SK-N-SH treated with all-trans-retinoic acid at 6 μM for 48 hours (cell line): ENCODE results near the gene PLS3.

Experiments used
- ATAC-seq: fragments of 200-7000 bp; cut with Tn5 transposase; 3 replicates; pipeline ENCODE4 v1.9.1; 2020; ENCODE audit warnings: mild to moderate bottlenecking, moderate library complexity
- ARNTL ChIP-seq: fragments of 450-650 bp; formaldehyde crosslinking; IDR thresholded peaks from 2 replicates; pipeline ENCODE4 v1.5.0; 2020; ENCODE audit warnings: low read depth, mild to moderate bottlenecking, moderate library complexity, borderline replicate concordance
- CREB5 ChIP-seq: fragments of 250-450 bp; sonication (Bioruptor Pico); IDR thresholded peaks from 2 replicates; pipeline ENCODE4 v1.5.1; 2020; ENCODE audit warnings: low read depth, mild to moderate bottlenecking, moderate library complexity
- CSDC2 ChIP-seq: fragments of 250-450 bp; sonication (Bioruptor Pico); IDR thresholded peaks from 2 replicates; pipeline ENCODE4 v1.5.0; 2020; ENCODE audit warnings: mild to moderate bottlenecking, moderate library complexity
- CSRNP3 ChIP-seq: fragments of 250-450 bp; sonication (Bioruptor Pico); IDR thresholded peaks from 2 replicates; pipeline ENCODE4 v1.5.1; 2021; ENCODE audit warnings: mild to moderate bottlenecking, moderate library complexity
- ESRRG ChIP-seq: fragments of 250-450 bp; sonication (Bioruptor Pico); IDR thresholded peaks from 2 replicates; pipeline ENCODE4 v1.6.1; 2021; ENCODE audit warnings: mild to moderate bottlenecking
- GLIS3 ChIP-seq: fragments of 250-450 bp; sonication (Bioruptor Pico); IDR thresholded peaks from 2 replicates; pipeline ENCODE4 v1.5.0; 2020; ENCODE audit warnings: mild to moderate bottlenecking, moderate library complexity
- ISL1 ChIP-seq: fragments of 250-450 bp; sonication (Bioruptor Pico); IDR thresholded peaks from 2 replicates; pipeline ENCODE4 v2.1.2; 2022; ENCODE audit warnings: mild to moderate bottlenecking, moderate library complexity
- OSR1 ChIP-seq: fragments of 250-450 bp; sonication (Bioruptor Pico); IDR thresholded peaks from 2 replicates; pipeline ENCODE4 v1.8.0; 2022; ENCODE audit warnings: moderate library complexity, mild to moderate bottlenecking, inconsistent platforms
- PATZ1 ChIP-seq: fragments of 250-450 bp; sonication (Bioruptor Pico); IDR thresholded peaks from 2 replicates; pipeline ENCODE4 v1.8.0; 2020; ENCODE audit warnings: mild to moderate bottlenecking, moderate library complexity, borderline replicate concordance
- PPARA ChIP-seq: fragments of 250-450 bp; sonication (Bioruptor Pico); IDR thresholded peaks from 2 replicates; pipeline ENCODE4 v1.5.0; 2020; ENCODE audit warnings: mild to moderate bottlenecking, borderline replicate concordance
- RARB ChIP-seq: fragments of 250-450 bp; sonication (Bioruptor Pico); IDR thresholded peaks from 2 replicates; pipeline ENCODE4 v1.8.0; 2021; ENCODE audit warnings: mild to moderate bottlenecking, moderate library complexity
- SNAI2 ChIP-seq: fragments of 250-450 bp; sonication (Bioruptor Pico); IDR thresholded peaks from 2 replicates; pipeline ENCODE4 v1.5.0; 2020; ENCODE audit warnings: mild to moderate bottlenecking, moderate library complexity
- TCF4 ChIP-seq: fragments of 250-450 bp; sonication (Bioruptor Pico); IDR thresholded peaks from 2 replicates; pipeline ENCODE4 v1.8.0; 2021; ENCODE audit warnings: mild to moderate bottlenecking, moderate library complexity, borderline replicate concordance
- TOX ChIP-seq: fragments of 250-450 bp; sonication (Bioruptor Pico); IDR thresholded peaks from 2 replicates; pipeline ENCODE4 v1.8.0; 2021; ENCODE audit warnings: mild to moderate bottlenecking, moderate library complexity, borderline replicate concordance
- TSHZ2 ChIP-seq: fragments of 250-450 bp; sonication (Bioruptor Pico); IDR thresholded peaks from 2 replicates; pipeline ENCODE4 v1.5.0; 2020; ENCODE audit warnings: mild to moderate bottlenecking, moderate library complexity
- ZC3H10 ChIP-seq: fragments of 250-450 bp; sonication (Bioruptor Pico); IDR thresholded peaks from 2 replicates; pipeline ENCODE4 v1.5.1; 2021; ENCODE audit warnings: mild to moderate bottlenecking, moderate library complexity
- ZFP3 ChIP-seq: fragments of 250-450 bp; sonication (Bioruptor Pico); IDR thresholded peaks from 2 replicates; pipeline ENCODE4 v1.5.0; 2020; ENCODE audit warnings: mild to moderate bottlenecking, moderate library complexity
- ZFP30 ChIP-seq: fragments of 450-650 bp; formaldehyde crosslinking; IDR thresholded peaks from 2 replicates; pipeline ENCODE4 v1.5.0; 2022; ENCODE audit warnings: mild to moderate bottlenecking, moderate library complexity
- ZNF565 ChIP-seq: fragments of 450-650 bp; formaldehyde crosslinking; conservative IDR thresholded peaks from 2 replicates; pipeline ENCODE4 v1.5.0; 2020; ENCODE audit warnings: low read depth, mild to moderate bottlenecking, moderate library complexity
- ZNF70 ChIP-seq: fragments of 450-650 bp; formaldehyde crosslinking; IDR thresholded peaks from 2 replicates; pipeline ENCODE4 v1.5.0; 2020; ENCODE audit warnings: mild to moderate bottlenecking, moderate library complexity
- ZNF8 ChIP-seq: fragments of 450-650 bp; formaldehyde crosslinking; IDR thresholded peaks from 2 replicates; pipeline ENCODE4 v1.5.0; 2020; ENCODE audit warnings: mild to moderate bottlenecking, moderate library complexity
- TF ChIP-seq, protein P1 (sequence below): fragments of 250-450 bp; sonication (Bioruptor Pico); IDR thresholded peaks from 2 replicates; pipeline ENCODE4 v1.8.0; 2021; ENCODE audit warnings: low read depth, mild to moderate bottlenecking, moderate library complexity, borderline replicate concordance

The PLS3 gene

GRCh38 chrX:115689931-115690330 is 129.0 kb downstream of the PLS3 start:
- no peak for ATAC-seq

DNA sequence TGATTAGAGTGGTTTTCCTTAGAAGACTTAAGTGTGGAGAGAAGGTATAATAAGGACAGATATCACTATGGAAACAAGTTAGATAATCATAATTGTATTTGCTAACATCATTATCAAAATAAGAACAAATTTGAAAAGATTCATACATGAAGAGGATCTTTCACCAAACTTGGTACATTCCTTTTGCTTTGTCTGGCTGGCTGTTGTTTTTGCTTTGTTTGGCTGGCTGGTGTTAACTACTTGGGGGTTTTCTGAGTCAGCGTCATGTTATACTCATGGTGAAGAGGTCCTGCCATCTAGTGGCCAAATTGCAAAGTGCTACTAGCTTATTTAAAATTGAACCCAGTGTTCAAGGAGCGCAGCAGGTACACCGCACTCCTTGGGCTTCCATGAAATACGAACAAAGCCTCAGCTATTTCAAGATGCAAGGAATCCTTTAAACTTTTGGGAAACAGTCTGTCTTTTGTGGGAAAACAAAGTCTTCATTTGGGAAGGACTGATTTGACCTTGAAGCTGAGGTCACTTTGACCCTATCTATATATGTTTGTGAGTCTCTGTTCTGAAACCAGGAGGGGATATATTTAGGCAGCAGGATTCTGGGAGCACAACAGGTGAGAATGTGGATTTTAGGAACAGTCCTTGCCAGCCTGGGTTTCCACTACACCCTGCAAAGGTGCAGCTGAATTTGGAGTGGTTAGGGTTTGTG is 129.7 kb downstream of the PLS3 start:
- no peak for TF ChIP-seq CSRNP3 (CRISPR knock-in tag)
- no peak for TF ChIP-seq ESRRG (CRISPR knock-in tag)
- TF ChIP-seq TCF4: no peak
- TF ChIP-seq RARB (CRISPR knock-in tag): no peak
- no peak for TF ChIP-seq ZC3H10 (CRISPR knock-in tag)
- no peak for TF ChIP-seq CREB5 (CRISPR knock-in tag)

More at GRCh38 chrX:115689931-115690330, 129.0 kb downstream of the PLS3 start:
- TF ChIP-seq ESRRG (CRISPR knock-in tag) (no peak), ZFP3 (CRISPR knock-in tag) (no peak), ISL1 (CRISPR knock-in tag) (no peak), CSDC2 (CRISPR knock-in tag) (no peak), ZNF70 (no peak), ZNF565 (CRISPR knock-in tag) (no peak), GLIS3 (CRISPR knock-in tag) (no peak)

GRCh38 chrX:115693476-115693875 is 132.5 kb downstream of the PLS3 start:
- TF ChIP-seq ZFP3 (CRISPR knock-in tag) (no peak), ZFP30 (CRISPR knock-in tag) (no peak), PATZ1 (CRISPR knock-in tag) (no peak), ARNTL (no peak), PPARA (no peak), TOX (CRISPR knock-in tag) (no peak), ZNF565 (CRISPR knock-in tag) (no peak), CSRNP3 (CRISPR knock-in tag) (no peak), OSR1 (no peak), ZNF8 (CRISPR knock-in tag) (no peak), ZNF70 (no peak), ZC3H10 (CRISPR knock-in tag) (no peak), TCF4 (no peak), CREB5 (CRISPR knock-in tag) (no peak), ISL1 (CRISPR knock-in tag) (no peak), TSHZ2 (CRISPR knock-in tag) (no peak), SNAI2 (CRISPR knock-in tag) (no peak)
- TF ChIP-seq, protein P1, sequence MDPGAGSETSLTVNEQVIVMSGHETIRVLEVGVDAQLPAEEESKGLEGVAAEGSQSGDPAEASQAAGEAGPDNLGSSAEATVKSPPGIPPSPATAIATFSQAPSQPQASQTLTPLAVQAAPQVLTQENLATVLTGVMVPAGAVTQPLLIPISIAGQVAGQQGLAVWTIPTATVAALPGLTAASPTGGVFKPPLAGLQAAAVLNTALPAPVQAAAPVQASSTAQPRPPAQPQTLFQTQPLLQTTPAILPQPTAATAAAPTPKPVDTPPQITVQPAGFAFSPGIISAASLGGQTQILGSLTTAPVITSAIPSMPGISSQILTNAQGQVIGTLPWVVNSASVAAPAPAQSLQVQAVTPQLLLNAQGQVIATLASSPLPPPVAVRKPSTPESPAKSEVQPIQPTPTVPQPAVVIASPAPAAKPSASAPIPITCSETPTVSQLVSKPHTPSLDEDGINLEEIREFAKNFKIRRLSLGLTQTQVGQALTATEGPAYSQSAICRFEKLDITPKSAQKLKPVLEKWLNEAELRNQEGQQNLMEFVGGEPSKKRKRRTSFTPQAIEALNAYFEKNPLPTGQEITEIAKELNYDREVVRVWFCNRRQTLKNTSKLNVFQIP (CRISPR knock-in tag): no peak
- ATAC-seq: no peak

More for the DNA sequence above, 129.7 kb downstream of the PLS3 start:
- peak; percentile 95 for ATAC-seq
